Measurements from ENCODE around the gene BEND2. TPM values are rescaled to one million over a fixed set of nuclear protein-coding genes. Genes with fewer than 3 reads are reported as not detected.

BEND2 gene
- total RNA-seq, 2 donors from 2014 or later = under 0.01 TPM; not detected in 1

DNA sequence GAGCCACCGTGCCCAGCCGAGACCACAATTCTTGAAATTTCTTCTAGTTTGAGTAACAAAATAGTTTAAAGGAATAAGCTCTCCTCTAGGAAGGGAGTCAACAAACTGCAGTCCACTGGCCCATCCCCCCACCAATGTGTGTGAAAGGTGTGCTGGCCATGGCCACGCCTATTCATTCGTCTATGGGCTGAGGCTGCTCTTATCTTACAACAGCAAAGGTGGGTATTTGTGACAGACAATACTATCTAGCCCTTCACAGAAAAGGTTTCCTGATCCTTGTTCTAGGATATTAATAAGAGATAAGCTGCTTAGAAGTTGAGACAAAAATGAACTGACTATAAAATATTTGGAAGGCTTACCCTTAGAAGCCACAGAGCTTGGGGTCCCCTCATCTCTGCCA lies 41.2 kb downstream of the BEND2 start:
- DNase-seq (no peak), ATAC-seq (no peak)
- 73% methylated on average over 4 of the region's 4 CpGs; no CpG with 5 or more reads in 1 of the 2 donors for WGBS, 2 donors
- Histone ChIP-seq H3K27ac (no peak overlapping the region), H3K27me3 (no peaks in the 10 kb centered on the region), H3K4me3 (no peak overlapping the region), H3K4me1 (no peaks in the 10 kb centered on the region), H3K36me3 (replicated peaks in 1 of 2; ENCODE audit: insufficient read depth in 1 of 2, low read depth in 2 of 2) (no peaks in the 10 kb centered on the region), H3K9me3 (no peaks in the 10 kb centered on the region)
- TF ChIP-seq POLR2A (IDR thresholded peaks at IDR 0.05) = no peak
- TF ChIP-seq, protein P1, sequence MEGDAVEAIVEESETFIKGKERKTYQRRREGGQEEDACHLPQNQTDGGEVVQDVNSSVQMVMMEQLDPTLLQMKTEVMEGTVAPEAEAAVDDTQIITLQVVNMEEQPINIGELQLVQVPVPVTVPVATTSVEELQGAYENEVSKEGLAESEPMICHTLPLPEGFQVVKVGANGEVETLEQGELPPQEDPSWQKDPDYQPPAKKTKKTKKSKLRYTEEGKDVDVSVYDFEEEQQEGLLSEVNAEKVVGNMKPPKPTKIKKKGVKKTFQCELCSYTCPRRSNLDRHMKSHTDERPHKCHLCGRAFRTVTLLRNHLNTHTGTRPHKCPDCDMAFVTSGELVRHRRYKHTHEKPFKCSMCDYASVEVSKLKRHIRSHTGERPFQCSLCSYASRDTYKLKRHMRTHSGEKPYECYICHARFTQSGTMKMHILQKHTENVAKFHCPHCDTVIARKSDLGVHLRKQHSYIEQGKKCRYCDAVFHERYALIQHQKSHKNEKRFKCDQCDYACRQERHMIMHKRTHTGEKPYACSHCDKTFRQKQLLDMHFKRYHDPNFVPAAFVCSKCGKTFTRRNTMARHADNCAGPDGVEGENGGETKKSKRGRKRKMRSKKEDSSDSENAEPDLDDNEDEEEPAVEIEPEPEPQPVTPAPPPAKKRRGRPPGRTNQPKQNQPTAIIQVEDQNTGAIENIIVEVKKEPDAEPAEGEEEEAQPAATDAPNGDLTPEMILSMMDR (IDR thresholded peaks at IDR 0.05) = no peak
- intact Hi-C loops (cut with DNase I) = no loop called here

DNA sequence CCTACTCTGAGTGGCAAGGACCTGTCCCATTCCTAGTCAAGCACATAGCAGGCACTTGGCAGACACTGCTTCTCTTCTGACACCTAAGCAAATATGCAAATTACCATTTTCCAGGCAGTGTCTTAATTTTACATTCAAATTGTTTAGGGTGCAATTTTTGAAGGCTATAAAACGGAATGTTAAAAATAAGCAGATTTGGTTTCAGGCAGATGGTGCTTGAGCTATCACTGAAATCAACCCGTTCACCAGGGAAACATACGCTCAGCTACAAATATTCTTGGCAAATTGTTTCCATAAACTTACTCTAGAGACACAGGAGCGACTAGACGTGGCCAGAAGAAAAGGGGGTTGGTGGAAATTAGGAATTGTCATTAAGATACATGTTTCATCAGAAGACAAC lies 45.7 kb downstream of the BEND2 start:
- no peak for DNase-seq
- intact Hi-C loops (cut with DNase I) = no loop called here
- H3K27me3 ChIP-seq = no peaks in the 10 kb centered on the region
- H3K9me3 ChIP-seq = no peaks in the 10 kb centered on the region
- no peaks in the 10 kb centered on the region for H3K4me1 ChIP-seq
- no peak overlapping the region for H3K4me3 ChIP-seq
- TF ChIP-seq, protein P1 (IDR thresholded peaks at IDR 0.05) = no peak
- no peak for TF ChIP-seq POLR2A (IDR thresholded peaks at IDR 0.05)
- 66 to 67% methylated on average over 5 of the region's 5 CpGs for WGBS, 2 donors
- H3K36me3 ChIP-seq (replicated peaks in 1 of 2; ENCODE audit: insufficient read depth in 1 of 2, low read depth in 2 of 2) = no peaks in the 10 kb centered on the region
- ATAC-seq = no peak
- H3K27ac ChIP-seq = no peak overlapping the region

DNA sequence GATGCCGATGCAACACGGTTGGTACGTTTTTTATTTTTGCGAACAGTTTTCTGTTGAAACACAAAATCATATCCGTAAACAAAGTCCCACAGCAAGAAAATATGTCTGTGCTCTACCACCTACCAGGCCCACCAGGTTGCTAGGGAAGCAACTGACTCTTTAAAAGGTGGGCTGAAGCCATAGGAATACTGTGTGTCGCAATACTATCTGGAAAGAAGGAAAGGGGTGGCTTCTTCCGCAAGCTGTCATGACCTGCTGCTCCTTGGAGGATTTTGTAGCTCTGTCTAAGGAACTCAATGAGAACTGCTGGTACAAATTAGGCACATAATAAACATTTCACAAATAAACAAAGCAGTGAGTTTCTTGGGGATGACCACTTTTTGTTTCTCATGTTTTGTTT lies 46.5 kb downstream of the BEND2 start:
- Histone ChIP-seq H3K4me3 (no peak overlapping the region), H3K4me1 (no peaks in the 10 kb centered on the region), H3K27ac (no peak overlapping the region), H3K9me3 (no peaks in the 10 kb centered on the region), H3K27me3 (no peaks in the 10 kb centered on the region), H3K36me3 (replicated peaks in 1 of 2; ENCODE audit: insufficient read depth in 1 of 2, low read depth in 2 of 2) (no peaks in the 10 kb centered on the region)
- TF ChIP-seq POLR2A (IDR thresholded peaks at IDR 0.05) = no peak
- TF ChIP-seq, protein P1 (IDR thresholded peaks at IDR 0.05) = no peak
- intact Hi-C loops (cut with DNase I) = no loop called here
- DNase-seq (no peak), ATAC-seq (no peak)
- WGBS, 2 donors = 78 to 87% methylated on average over 7 of the region's 7 CpGs

DNA sequence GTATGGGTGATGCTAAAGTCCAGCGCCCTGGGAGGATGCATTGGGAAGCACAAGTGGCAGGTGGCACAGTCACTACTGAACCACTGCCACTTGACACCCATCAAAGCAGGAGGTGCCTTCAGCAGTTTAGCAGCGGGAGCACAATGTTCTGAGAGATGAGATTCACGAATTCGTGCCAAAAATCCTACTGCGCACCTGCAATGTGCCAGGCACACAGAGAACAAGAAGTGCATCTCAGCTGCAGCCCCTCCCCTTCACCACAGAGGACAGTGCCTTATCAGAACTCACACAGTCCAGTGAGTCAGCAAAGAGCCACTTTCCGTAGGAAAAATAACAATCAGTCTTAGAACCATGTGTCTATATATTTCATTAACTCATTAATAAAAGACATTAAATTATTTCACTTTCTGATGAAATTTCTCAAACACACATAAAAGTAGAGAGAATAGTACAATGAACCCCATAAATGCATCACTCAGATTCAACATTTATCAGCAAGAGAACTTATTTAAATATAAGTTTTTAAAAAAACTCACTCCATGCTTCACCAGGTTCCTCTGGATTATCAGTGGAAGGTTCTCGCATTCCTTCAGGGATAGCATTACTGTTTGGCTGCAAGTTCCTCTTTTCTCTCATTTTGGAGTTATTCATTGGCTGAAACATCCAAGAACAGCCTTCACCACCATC lies 47.0 kb downstream of the BEND2 start:
- no peaks in the 10 kb centered on the region for H3K4me1 ChIP-seq
- no peak overlapping the region for H3K4me3 ChIP-seq
- H3K27me3 ChIP-seq = no peaks in the 10 kb centered on the region
- H3K36me3 ChIP-seq (replicated peaks in 1 of 2; ENCODE audit: insufficient read depth in 1 of 2, low read depth in 2 of 2) = no peaks in the 10 kb centered on the region
- no peak for TF ChIP-seq POLR2A (IDR thresholded peaks at IDR 0.05)
- TF ChIP-seq, protein P1 (IDR thresholded peaks at IDR 0.05) = no peak
- intact Hi-C loops (cut with DNase I) = no loop called here
- DNase-seq = no peak
- WGBS, 2 donors = 56 to 64% methylated on average over 2 to 7 of the region's 7 CpGs
- no peak for ATAC-seq
- H3K9me3 ChIP-seq = no peaks in the 10 kb centered on the region
- no peak overlapping the region for H3K27ac ChIP-seq

DNA sequence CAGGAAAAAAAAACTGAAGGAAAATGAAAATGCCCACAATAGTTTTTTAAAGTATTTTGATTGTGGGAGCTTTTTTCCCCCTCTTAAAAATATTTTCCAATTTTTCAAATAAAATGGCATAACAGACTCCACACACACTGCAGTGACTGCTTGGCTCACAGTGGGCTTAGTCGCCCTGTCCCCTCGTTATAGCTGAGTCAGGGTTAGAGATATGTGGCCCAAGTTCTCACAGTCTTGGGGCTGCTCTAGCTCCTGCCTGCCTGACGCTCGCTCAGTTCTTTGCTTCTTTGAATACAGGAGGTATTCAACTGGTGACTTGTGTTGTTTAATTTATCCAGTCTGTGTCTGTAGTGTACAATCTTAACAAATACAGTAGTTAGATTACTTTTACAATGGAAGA lies 47.7 kb downstream of the BEND2 start:
- no peaks in the 10 kb centered on the region for H3K4me1 ChIP-seq
- DNase-seq = no peak
- intact Hi-C loops (cut with DNase I) = no loop called here
- H3K9me3 ChIP-seq = no peaks in the 10 kb centered on the region
- WGBS, 2 donors = 65 to 71% methylated on average over 4 of the region's 4 CpGs
- no peaks in the 10 kb centered on the region for H3K36me3 ChIP-seq (replicated peaks in 1 of 2; ENCODE audit: insufficient read depth in 1 of 2, low read depth in 2 of 2)
- H3K27me3 ChIP-seq = no peaks in the 10 kb centered on the region
- no peak for TF ChIP-seq POLR2A (IDR thresholded peaks at IDR 0.05)
- TF ChIP-seq, protein P1 (IDR thresholded peaks at IDR 0.05) = no peak
- H3K27ac ChIP-seq = no peak overlapping the region
- ATAC-seq = no peak
- H3K4me3 ChIP-seq = no peak overlapping the region
